Right lobe of liver (tissue), 4 donors: ENCODE data around the gene ZMAT5.

Experiments
- CTCF ChIP-seq, 4 donors: fragments of 200-600 bp in 3 of 4; fragments of 450-650 bp in 1 of 4; IDR thresholded peaks; one replicate each; pipeline versions ENCODE4 v1.5.1 to v1.8.0; 2016 to 2022; ENCODE audit warnings: antibody characterized with exemption in 4 of 4, mild to moderate bottlenecking in 2 of 4
- POLR2A ChIP-seq: fragments of 450-650 bp; IDR thresholded peaks from one replicate; pipeline ENCODE4 v1.6.1; 2017; ENCODE audit warnings: antibody characterized with exemption, mild to moderate bottlenecking
- donor health status: DM: no; HTN: no; CAD: no.
- donor health status: DM: no; HTN: no; CAD: no.
- donor health status: DM: no; HTN: yes; CAD: no.

DNA sequence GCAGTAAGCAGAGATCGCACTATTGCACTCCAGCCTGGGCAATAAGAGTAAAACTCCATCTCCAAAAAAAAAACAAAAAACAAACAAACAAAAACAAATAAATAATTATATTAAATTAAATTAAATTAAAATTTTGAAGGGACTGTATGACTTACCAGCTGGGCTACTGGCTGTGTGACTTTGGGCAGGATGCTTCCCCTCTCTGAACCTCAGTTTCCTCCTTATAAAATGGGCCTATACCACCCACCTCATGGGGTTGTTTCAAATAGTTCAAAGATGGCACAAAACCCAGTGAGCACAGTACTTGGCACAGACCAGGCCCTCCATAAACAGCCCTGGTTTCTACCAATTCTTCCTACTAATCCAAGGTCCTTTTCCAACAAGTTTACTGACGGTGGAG is 36.4 kb upstream of the ZMAT5 start:
- TF ChIP-seq CTCF (IDR thresholded peaks at IDR 0.05): no peak
- no peak for TF ChIP-seq POLR2A
